CD4-positive, alpha-beta T cell treated with Interleukin-1 beta for 1 hour (primary cell): Measurements from ENCODE around the gene FGF21.

Experiments used
- DNase-seq, 2 donors: peaks; one replicate each; pipeline ENCODE4 v3.0.0-alpha.2; 2020 to 2022

FGF21 gene

GRCh38 chr19:48731452-48731851 lies 23.9 kb upstream of the FGF21 start:
- no peak for DNase-seq

GRCh38 chr19:48734625-48735024 lies 20.7 kb upstream of the FGF21 start:
- DNase-seq: no peak

GRCh38 chr19:48735031-48735615 lies 20.2 kb upstream of the FGF21 start:
- DNase-seq: no peak

GRCh38 chr19:48737360-48737998 lies 17.8 kb upstream of the FGF21 start:
- peak in 1 of 2 donors; percentile 21 for DNase-seq

- DNase-seq: peak; percentile 92 to 94
Measured at GRCh38 chr19:48738557-48739403, 16.5 kb upstream of the FGF21 start.

- no peak for DNase-seq
Measured at GRCh38 chr19:48739404-48740163, 15.7 kb upstream of the FGF21 start.

GRCh38 chr19:48740164-48740972 lies 15.0 kb upstream of the FGF21 start, which contains the start of gene RASIP1:
Gene RASIP1 (minus strand): TSS chr19:48740610. CDS start chr19:48740282, 328 bp downstream.
- DNase-seq: no peak

GRCh38 chr19:48741129-48741999 lies 14.0 kb upstream of the FGF21 start:
- DNase-seq: peak in 1 of 2 donors; percentile 29

GRCh38 chr19:48742096-48742495 lies 13.2 kb upstream of the FGF21 start:
- no peak for DNase-seq

GRCh38 chr19:48745208-48745995 lies 9.9 kb upstream of the FGF21 start:
- peak; percentile 52 to 72 for DNase-seq

- no peak for DNase-seq
Measured at GRCh38 chr19:48746110-48746509, 9.2 kb upstream of the FGF21 start.

- DNase-seq: peak; percentile 61
Measured at GRCh38 chr19:48746738-48747575, 8.4 kb upstream of the FGF21 start, which contains the start of gene IZUMO1. Gene IZUMO1 (minus strand): TSS chr19:48746909. CDS start chr19:48745859, 1,050 bp downstream.

- no peak for DNase-seq
Measured at GRCh38 chr19:48749571-48750198, 5.6 kb upstream of the FGF21 start.

- no peak for DNase-seq
Measured at GRCh38 chr19:48750351-48750750, 5.0 kb upstream of the FGF21 start.

GRCh38 chr19:48750771-48751504 lies 4.4 kb upstream of the FGF21 start:
- DNase-seq: no peak

GRCh38 chr19:48751845-48752495 lies 3.4 kb upstream of the FGF21 start:
- no peak for DNase-seq
